Measurements from ENCODE around the gene SND1. TPM values are rescaled to one million over a fixed set of nuclear protein-coding genes. Genes with fewer than 3 reads are reported as not detected.

SND1 gene
- total and polyA plus RNA-seq, 10 of the 15 experiments (the other 5 are each of a cell fraction or from before 2014, with no cell fraction given): 52.4 to 270 (median 146) TPM

DNA sequence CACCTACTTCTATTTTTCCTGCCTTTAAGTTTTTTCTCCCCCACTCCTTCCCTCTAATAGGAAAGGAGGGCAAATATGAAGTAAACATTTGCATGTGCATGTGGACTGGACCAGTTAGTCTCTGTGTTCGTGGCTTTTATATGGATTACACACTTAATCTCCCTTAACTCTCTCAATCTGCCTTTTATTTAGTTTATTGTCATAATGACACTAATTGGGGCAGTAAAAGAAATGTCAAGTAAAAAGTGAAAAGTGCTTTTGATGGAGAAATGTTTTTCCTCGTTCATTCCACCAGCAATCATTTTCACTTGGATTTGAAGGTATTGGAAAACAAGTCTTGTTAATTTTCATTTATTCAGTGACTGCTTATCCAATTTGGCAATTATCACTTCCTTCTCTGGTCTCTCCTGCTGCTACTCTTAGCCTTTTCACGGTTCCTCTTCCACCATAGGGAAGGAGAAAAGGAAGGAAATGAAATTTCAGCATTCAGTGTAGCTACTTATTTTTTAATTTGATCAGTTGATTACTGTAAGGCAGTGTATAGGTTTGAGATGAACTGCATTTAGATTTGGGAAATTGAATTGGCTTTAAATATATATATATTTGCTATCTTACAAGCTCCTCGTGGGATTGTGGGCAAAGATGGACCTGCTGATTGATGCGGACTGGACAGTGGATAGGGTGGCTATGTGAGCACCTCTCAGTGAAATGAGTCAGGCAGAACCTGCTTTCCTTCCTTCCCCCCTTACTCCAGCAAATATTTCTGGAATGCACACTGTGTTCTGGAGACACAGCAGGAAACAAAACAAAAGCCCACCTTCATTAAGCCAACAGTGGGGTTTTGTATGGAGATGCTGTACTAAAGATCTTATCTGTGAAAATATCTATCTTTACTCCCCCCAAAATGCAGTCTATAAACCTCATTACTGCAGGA, 301.7 kb downstream of the SND1 start:
- Histone ChIP-seq H3K27me3 (replicated peaks in 1 of 2; ENCODE audit: control insufficient read depth in 2 of 2, insufficient read depth in 2 of 2, low read length in 1 of 2) (no peaks in the 10 kb centered on the region), H3K79me2 (ENCODE audit: control insufficient read depth, insufficient read depth, low read length) (no peaks in the 10 kb centered on the region; the same call in none of the 2 replicates), H4K20me1 (ENCODE audit: control insufficient read depth, insufficient read depth) (no peaks in the 10 kb centered on the region), H3K4me1 (ENCODE audit: control insufficient read depth, insufficient read depth, low read length) (no peaks in the 10 kb centered on the region), H3K27ac (ENCODE audit: control insufficient read depth, insufficient read depth) (no peak overlapping the region), H3K4me3 (no peak overlapping the region), H3K36me3 (ENCODE audit: control insufficient read depth in 2 of 2, insufficient read depth in 2 of 2, low read length in 1 of 2) (peaks cover 6 to 29% of the 10 kb centered on the region in 2 experiments), H3K9ac (ENCODE audit: control insufficient read depth, insufficient read depth, low read length) (no peak overlapping the region), H2AFZ (ENCODE audit: control insufficient read depth, low read depth, low read length) (no peak overlapping the region), H3K4me2 (ENCODE audit: control insufficient read depth, insufficient read depth) (no peak overlapping the region), H3K9me3 (replicated peaks; ENCODE audit: control insufficient read depth, insufficient read depth, low read length) (no peaks in the 10 kb centered on the region)
- DNase-seq (ENCODE audit: low read depth, low spot score): no peak
- RAD21 ChIA-PET (ENCODE audit: unreplicated experiment): no interaction called here
- POLR2A ChIA-PET: no interaction called here
- no peak for ATAC-seq
- WGBS (ENCODE audit: insufficient coverage, insufficient replicate concordance, low lambda C conversion rate, missing lambda C conversion rate): 74% methylated on average over 5 of the region's 5 CpGs
- in situ Hi-C loops (cut with MboI) (no loop called here), intact Hi-C loops (cut with micrococcal nuclease; ENCODE audit: unreplicated experiment) (no loop called here)
- CTCF ChIA-PET: interaction anchor here (0.9 kb wide), 1 partner anchor 9 kb away, joined by 3 read pairs; no protein-coding TSS in a partner anchor
- no TSS peak for BruUV-seq (replicated peaks)
- no peak for FAIRE-seq
- SMC1A ChIA-PET (ENCODE audit: uncharacterized antibody, unreplicated experiment): no interaction called here
- no peak for TF ChIP-seq DPF2 (IDR thresholded peaks at IDR 0.05)
- TF ChIP-seq ZSCAN29 (IDR thresholded peaks at IDR 0.05): no peak
- TF ChIP-seq HDGF (IDR thresholded peaks at IDR 0.05): no peak
- TF ChIP-seq NFIC (IDR thresholded peaks at IDR 0.05; ENCODE audit: low read depth, low read length): no peak
- no peak for TF ChIP-seq CHD2 (IDR thresholded peaks at IDR 0.05; ENCODE audit: borderline replicate concordance, low read depth, low read length)
- no peak for TF ChIP-seq CHD1 (IDR thresholded peaks at IDR 0.05; ENCODE audit: low read depth, low read length)
- no peak for TF ChIP-seq NR2F1 (conservative IDR thresholded peaks at IDR 0.05)
- TF ChIP-seq, protein P1, sequence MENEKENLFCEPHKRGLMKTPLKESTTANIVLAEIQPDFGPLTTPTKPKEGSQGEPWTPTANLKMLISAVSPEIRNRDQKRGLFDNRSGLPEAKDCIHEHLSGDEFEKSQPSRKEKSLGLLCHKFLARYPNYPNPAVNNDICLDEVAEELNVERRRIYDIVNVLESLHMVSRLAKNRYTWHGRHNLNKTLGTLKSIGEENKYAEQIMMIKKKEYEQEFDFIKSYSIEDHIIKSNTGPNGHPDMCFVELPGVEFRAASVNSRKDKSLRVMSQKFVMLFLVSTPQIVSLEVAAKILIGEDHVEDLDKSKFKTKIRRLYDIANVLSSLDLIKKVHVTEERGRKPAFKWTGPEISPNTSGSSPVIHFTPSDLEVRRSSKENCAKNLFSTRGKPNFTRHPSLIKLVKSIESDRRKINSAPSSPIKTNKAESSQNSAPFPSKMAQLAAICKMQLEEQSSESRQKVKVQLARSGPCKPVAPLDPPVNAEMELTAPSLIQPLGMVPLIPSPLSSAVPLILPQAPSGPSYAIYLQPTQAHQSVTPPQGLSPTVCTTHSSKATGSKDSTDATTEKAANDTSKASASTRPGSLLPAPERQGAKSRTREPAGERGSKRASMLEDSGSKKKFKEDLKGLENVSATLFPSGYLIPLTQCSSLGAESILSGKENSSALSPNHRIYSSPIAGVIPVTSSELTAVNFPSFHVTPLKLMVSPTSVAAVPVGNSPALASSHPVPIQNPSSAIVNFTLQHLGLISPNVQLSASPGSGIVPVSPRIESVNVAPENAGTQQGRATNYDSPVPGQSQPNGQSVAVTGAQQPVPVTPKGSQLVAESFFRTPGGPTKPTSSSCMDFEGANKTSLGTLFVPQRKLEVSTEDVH (IDR thresholded peaks at IDR 0.05; ENCODE audit: low read depth, partially characterized antibody): no peak
- TF ChIP-seq POLR2AphosphoS2 (IDR thresholded peaks at IDR 0.05; ENCODE audit: low read depth, low read length): no peak
- TF ChIP-seq BRCA1 (IDR thresholded peaks at IDR 0.05; ENCODE audit: low read depth, low read length): no peak
- TF ChIP-seq SMAD1 (IDR thresholded peaks at IDR 0.05; ENCODE audit: low read depth, partially characterized antibody): no peak
- TF ChIP-seq, protein P2, sequence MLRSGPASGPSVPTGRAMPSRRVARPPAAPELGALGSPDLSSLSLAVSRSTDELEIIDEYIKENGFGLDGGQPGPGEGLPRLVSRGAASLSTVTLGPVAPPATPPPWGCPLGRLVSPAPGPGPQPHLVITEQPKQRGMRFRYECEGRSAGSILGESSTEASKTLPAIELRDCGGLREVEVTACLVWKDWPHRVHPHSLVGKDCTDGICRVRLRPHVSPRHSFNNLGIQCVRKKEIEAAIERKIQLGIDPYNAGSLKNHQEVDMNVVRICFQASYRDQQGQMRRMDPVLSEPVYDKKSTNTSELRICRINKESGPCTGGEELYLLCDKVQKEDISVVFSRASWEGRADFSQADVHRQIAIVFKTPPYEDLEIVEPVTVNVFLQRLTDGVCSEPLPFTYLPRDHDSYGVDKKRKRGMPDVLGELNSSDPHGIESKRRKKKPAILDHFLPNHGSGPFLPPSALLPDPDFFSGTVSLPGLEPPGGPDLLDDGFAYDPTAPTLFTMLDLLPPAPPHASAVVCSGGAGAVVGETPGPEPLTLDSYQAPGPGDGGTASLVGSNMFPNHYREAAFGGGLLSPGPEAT (IDR thresholded peaks at IDR 0.05; ENCODE audit: low read depth): no peak
- TF ChIP-seq, protein P3, sequence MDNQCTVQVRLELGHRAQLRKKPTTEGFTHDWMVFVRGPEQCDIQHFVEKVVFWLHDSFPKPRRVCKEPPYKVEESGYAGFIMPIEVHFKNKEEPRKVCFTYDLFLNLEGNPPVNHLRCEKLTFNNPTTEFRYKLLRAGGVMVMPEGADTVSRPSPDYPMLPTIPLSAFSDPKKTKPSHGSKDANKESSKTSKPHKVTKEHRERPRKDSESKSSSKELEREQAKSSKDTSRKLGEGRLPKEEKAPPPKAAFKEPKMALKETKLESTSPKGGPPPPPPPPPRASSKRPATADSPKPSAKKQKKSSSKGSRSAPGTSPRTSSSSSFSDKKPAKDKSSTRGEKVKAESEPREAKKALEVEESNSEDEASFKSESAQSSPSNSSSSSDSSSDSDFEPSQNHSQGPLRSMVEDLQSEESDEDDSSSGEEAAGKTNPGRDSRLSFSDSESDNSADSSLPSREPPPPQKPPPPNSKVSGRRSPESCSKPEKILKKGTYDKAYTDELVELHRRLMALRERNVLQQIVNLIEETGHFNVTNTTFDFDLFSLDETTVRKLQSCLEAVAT (IDR thresholded peaks at IDR 0.05): no peak
- TF ChIP-seq RAD51 (IDR thresholded peaks at IDR 0.05): no peak
- TF ChIP-seq, protein P4, sequence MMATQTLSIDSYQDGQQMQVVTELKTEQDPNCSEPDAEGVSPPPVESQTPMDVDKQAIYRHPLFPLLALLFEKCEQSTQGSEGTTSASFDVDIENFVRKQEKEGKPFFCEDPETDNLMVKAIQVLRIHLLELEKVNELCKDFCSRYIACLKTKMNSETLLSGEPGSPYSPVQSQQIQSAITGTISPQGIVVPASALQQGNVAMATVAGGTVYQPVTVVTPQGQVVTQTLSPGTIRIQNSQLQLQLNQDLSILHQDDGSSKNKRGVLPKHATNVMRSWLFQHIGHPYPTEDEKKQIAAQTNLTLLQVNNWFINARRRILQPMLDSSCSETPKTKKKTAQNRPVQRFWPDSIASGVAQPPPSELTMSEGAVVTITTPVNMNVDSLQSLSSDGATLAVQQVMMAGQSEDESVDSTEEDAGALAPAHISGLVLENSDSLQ (IDR thresholded peaks at IDR 0.05): no peak
- TF ChIP-seq FOXM1 (IDR thresholded peaks at IDR 0.05; ENCODE audit: low read depth, low read length): no peak
- no peak for TF ChIP-seq POLR2AphosphoS5 (IDR thresholded peaks at IDR 0.05; ENCODE audit: low read length)

All from GM12878 (cell line).